WERI-Rb-1 (cell line): ENCODE data around the gene CCDC85A.

Experiments used
- DNase-seq: peaks from one replicate; pipeline ENCODE4 v3.0.0-alpha.2; 2020
- H3K27ac ChIP-seq: fragments of 250-450 bp; sonication (Bioruptor Pico); 2 replicates; pipeline ENCODE4 v1.5.1; 2020; ENCODE audit warnings: mild to moderate bottlenecking, moderate library complexity
- H3K27me3 ChIP-seq: fragments of 250-450 bp; sonication (Bioruptor Pico); 2 replicates; pipeline ENCODE4 v1.5.1; 2021; ENCODE audit warnings: mild to moderate bottlenecking, low read depth, moderate library complexity; ENCODE audit not compliant: insufficient read depth, severe bottlenecking
- H3K36me3 ChIP-seq: fragments of 250-450 bp; sonication (Bioruptor Pico); 2 replicates; pipeline ENCODE4 v1.5.1; 2020; ENCODE audit warnings: mild to moderate bottlenecking, moderate library complexity
- H3K4me3 ChIP-seq: 2 replicates; pipeline ENCODE4 v1.5.1; 2011; ENCODE audit warnings: low read depth, mild to moderate bottlenecking, control low read depth, low read length
- H3K9me3 ChIP-seq: fragments of 250-450 bp; sonication (Bioruptor Pico); 2 replicates; pipeline ENCODE4 v1.5.1; 2021; ENCODE audit warnings: mild to moderate bottlenecking, moderate library complexity; ENCODE audit not compliant: severe bottlenecking
- TF ChIP-seq, protein P1 (sequence below): IDR thresholded peaks from 2 replicates; pipeline ENCODE4 v1.5.1; 2011; ENCODE audit warnings: low read depth, mild to moderate bottlenecking, control low read depth, inconsistent platforms, low read length

Gene CCDC85A

GRCh38 chr2:56286936-56287335 lies 103.1 kb downstream of the CCDC85A start:
- no peak for DNase-seq
- TF ChIP-seq, protein P1, sequence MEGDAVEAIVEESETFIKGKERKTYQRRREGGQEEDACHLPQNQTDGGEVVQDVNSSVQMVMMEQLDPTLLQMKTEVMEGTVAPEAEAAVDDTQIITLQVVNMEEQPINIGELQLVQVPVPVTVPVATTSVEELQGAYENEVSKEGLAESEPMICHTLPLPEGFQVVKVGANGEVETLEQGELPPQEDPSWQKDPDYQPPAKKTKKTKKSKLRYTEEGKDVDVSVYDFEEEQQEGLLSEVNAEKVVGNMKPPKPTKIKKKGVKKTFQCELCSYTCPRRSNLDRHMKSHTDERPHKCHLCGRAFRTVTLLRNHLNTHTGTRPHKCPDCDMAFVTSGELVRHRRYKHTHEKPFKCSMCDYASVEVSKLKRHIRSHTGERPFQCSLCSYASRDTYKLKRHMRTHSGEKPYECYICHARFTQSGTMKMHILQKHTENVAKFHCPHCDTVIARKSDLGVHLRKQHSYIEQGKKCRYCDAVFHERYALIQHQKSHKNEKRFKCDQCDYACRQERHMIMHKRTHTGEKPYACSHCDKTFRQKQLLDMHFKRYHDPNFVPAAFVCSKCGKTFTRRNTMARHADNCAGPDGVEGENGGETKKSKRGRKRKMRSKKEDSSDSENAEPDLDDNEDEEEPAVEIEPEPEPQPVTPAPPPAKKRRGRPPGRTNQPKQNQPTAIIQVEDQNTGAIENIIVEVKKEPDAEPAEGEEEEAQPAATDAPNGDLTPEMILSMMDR = no peak

DNA sequence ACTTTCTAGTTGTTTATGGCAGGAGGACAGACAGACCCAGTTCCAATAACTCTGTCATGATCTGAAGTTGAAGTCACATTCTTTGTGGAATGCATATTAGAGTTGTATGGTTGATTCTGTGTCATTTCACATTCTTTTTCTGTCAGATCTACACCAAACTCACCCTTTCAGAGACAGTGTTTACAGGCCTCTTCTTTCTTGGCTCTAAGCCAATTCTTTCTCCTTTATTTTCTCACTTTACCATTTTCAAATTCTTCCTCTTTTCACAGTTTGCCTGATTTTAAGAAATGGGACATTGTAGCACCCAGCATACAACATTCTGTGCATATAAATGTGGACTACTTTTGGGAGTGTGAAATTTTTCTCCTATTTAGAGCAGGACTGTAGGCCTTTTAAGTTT lies 103.7 kb downstream of the CCDC85A start:
- no peaks in the 10 kb centered on the region for H3K27me3 ChIP-seq
- no peak overlapping the region for H3K27ac ChIP-seq
- no peak overlapping the region for H3K4me3 ChIP-seq
- no peaks in the 10 kb centered on the region for H3K9me3 ChIP-seq
- TF ChIP-seq, protein P1 = no peak
- no peaks in the 10 kb centered on the region for H3K36me3 ChIP-seq
- no peak for DNase-seq

More at GRCh38 chr2:56286936-56287335, 103.1 kb downstream of the CCDC85A start:
- no peaks in the 10 kb centered on the region for H3K36me3 ChIP-seq
- no peak overlapping the region for H3K27ac ChIP-seq
- no peaks in the 10 kb centered on the region for H3K27me3 ChIP-seq
- no peaks in the 10 kb centered on the region for H3K9me3 ChIP-seq
- no peak overlapping the region for H3K4me3 ChIP-seq

DNA sequence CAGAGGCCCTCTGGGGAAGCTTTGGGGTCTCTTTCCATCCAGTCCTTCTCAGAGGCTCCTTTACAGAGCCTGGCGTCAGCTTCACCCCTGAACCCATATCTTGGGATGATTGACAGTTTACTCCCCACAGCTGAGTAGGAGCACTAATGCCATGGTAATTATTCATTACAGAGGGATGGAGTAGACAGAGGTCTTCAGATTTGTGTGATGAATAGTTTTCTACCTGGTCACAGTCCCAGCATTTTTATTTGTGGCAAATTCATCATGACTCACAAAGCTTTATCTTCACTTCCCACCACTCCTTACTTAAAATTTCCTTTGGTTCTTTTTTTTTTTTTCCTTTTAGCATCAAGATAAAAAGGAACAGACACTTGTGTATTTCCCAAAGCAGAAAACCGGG lies 104.2 kb downstream of the CCDC85A start:
- TF ChIP-seq, protein P1 = no peak
- H3K9me3 ChIP-seq = no peaks in the 10 kb centered on the region
- H3K36me3 ChIP-seq = no peaks in the 10 kb centered on the region
- no peak overlapping the region for H3K27ac ChIP-seq
- no peak for DNase-seq
- H3K27me3 ChIP-seq = no peaks in the 10 kb centered on the region
- H3K4me3 ChIP-seq = no peak overlapping the region

DNA sequence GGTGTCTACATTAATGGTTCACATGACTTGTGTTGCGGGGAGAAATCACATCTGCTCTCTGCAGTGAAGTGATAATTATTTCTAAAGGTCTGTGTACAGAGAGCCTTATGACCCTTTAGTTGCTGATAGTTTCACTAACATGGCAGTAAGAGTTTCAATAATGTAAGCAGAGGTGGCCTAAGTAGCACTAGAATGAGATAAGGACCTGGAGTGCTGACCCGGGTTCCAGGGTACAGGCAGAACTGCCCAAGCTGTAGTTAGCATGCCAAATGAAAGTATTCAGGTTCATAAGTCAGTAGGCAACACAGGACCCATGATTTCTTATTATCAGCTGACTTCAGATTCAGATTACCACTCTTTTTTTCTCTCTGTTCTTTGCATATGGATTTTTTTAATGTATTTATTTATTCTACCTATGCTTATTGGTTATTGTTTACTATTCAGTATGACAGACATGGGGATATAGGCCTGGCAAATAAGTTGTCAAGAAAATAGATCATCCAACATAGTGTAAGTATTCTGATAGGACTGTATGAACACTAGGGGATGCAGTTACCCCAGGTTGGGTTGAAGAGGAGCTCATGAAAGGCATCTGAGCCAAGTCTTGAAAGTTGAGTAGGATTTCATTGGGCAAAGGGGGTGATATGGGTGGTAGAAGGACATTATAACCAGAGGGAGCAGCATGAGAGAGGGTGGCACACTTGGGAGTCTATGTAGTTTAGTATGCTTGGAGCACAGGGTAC lies 105.2 kb downstream of the CCDC85A start:
- Histone ChIP-seq H3K9me3 (no peaks in the 10 kb centered on the region), H3K36me3 (no peaks in the 10 kb centered on the region), H3K27me3 (no peaks in the 10 kb centered on the region), H3K27ac (no peak overlapping the region), H3K4me3 (no peak overlapping the region)
- TF ChIP-seq, protein P1 = peak; percentile 34
- DNase-seq = no peak

DNA sequence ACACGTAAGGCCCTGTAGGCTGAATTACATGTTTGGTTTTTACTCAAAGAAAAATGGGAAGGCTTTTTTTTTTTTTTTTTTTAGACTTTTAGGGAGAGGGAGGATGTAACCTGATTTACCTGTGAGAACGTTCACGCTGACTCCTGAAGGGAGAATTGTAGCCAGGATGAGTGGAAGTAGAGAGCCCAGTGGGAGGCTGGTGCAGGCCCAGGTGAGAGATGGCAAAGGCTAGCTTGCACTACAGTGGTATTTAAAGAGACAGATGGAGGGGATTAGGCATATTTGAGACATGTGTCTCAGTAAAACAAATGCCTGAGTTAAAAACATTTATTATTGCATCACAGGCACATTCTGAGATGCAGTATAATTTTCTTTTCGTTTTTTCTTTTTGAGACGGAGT lies 107.9 kb downstream of the CCDC85A start:
- no peak overlapping the region for H3K27ac ChIP-seq
- H3K4me3 ChIP-seq = no peak overlapping the region
- no peaks in the 10 kb centered on the region for H3K9me3 ChIP-seq
- no peak for DNase-seq
- TF ChIP-seq, protein P1 = no peak
- H3K27me3 ChIP-seq = no peaks in the 10 kb centered on the region
- H3K36me3 ChIP-seq = no peaks in the 10 kb centered on the region

DNA sequence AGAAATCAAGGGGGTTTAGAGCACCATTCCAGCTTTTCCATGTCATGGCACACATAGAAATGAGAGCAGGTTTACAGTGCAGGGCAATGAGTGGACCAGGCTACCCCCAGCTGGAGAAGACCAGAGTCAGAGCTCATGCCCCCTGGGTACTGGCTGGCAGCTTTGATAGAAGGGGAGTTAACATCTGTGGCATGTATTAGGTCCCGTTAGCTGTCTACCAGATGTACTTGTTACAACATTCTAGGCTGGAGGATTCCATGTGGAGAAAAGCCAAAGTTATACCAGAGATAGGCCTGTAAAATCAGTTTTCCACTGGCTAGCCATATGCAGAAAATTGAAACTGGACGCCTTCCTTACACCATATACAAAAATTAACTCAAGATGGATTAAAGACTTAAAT lies 109.2 kb downstream of the CCDC85A start:
- H3K27me3 ChIP-seq = no peaks in the 10 kb centered on the region
- no peak overlapping the region for H3K27ac ChIP-seq
- no peak for DNase-seq
- TF ChIP-seq, protein P1 = no peak
- no peaks in the 10 kb centered on the region for H3K9me3 ChIP-seq
- H3K4me3 ChIP-seq = no peak overlapping the region
- H3K36me3 ChIP-seq = no peaks in the 10 kb centered on the region
